Parathyroid adenoma (tissue), 2 donors: ENCODE data around the gene FGD3.

Experiments
- H2AFZ ChIP-seq: fragments of 300-600 bp; sonication (generic); one replicate; pipeline ENCODE4 v1.7.0; 2017; ENCODE audit warnings: antibody characterized with exemption, mild to moderate bottlenecking
- H3K27ac ChIP-seq: fragments of 300-600 bp; sonication (generic); one replicate; pipeline ENCODE4 v1.7.0; 2017
- H3K27me3 ChIP-seq: fragments of 300-600 bp; sonication (generic); one replicate; pipeline ENCODE4 v1.7.0; 2017; ENCODE audit warnings: low read length; ENCODE audit not compliant: control insufficient read depth, insufficient read depth
- H3K36me3 ChIP-seq: fragments of 300-600 bp; sonication (generic); one replicate; pipeline ENCODE4 v1.7.0; 2017; ENCODE audit warnings: low read length; ENCODE audit not compliant: control insufficient read depth, insufficient read depth
- H3K4me1 ChIP-seq: fragments of 300-600 bp; sonication (generic); one replicate; pipeline ENCODE4 v1.7.0; 2017; ENCODE audit warnings: control low read depth
- H3K4me2 ChIP-seq: fragments of 300-600 bp; sonication (generic); one replicate; pipeline ENCODE4 v1.7.0; 2017; ENCODE audit warnings: low read length
- H3K4me3 ChIP-seq: fragments of 300-600 bp; sonication (generic); one replicate; pipeline ENCODE4 v1.7.0; 2017; ENCODE audit warnings: low read depth, low read length
- H3K79me2 ChIP-seq: fragments of 300-600 bp; sonication (generic); one replicate; pipeline ENCODE4 v1.7.0; 2017; ENCODE audit warnings: control low read depth
- H3K9ac ChIP-seq: fragments of 300-600 bp; sonication (generic); one replicate; pipeline ENCODE4 v1.7.0; 2017; ENCODE audit warnings: mild to moderate bottlenecking
- H3K9me3 ChIP-seq: fragments of 300-600 bp; sonication (generic); one replicate; pipeline ENCODE4 v1.7.0; 2017; ENCODE audit warnings: low read length; ENCODE audit not compliant: control insufficient read depth
- TF ChIP-seq, protein P1 (sequence below): fragments of 300-600 bp; sonication (generic); IDR thresholded peaks from one replicate; pipeline ENCODE4 v1.7.0; 2017; ENCODE audit warnings: antibody characterized with exemption, mild to moderate bottlenecking
- donor health status: primary hyperparathyroidism.

The FGD3 gene

GRCh38 chr9:93048566-93049448, 101.5 kb downstream of the FGD3 start:
- no peaks in the 10 kb centered on the region for H3K4me1 ChIP-seq

DNA sequence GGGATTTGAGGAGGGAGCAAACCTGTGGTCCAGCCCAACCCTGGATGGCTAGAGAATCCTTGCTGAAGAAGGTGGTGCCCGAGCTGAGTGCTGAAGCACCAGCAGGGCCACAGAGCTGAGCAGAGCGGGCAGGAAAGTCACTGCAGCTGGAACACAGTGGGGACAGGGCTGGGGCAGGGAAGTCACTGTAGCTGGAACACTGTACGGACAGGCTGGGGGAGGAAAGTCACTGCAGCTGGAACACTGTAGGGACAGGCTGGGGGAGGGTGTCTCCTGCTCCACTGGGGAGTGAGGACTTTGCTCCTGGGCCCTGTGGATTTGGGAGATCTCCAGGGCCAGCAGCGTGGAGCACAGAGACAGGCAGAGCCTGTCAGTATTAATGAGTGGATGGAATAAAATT, 102.2 kb downstream of the FGD3 start:
- H3K4me1 ChIP-seq: no peaks in the 10 kb centered on the region
- TF ChIP-seq, protein P1, sequence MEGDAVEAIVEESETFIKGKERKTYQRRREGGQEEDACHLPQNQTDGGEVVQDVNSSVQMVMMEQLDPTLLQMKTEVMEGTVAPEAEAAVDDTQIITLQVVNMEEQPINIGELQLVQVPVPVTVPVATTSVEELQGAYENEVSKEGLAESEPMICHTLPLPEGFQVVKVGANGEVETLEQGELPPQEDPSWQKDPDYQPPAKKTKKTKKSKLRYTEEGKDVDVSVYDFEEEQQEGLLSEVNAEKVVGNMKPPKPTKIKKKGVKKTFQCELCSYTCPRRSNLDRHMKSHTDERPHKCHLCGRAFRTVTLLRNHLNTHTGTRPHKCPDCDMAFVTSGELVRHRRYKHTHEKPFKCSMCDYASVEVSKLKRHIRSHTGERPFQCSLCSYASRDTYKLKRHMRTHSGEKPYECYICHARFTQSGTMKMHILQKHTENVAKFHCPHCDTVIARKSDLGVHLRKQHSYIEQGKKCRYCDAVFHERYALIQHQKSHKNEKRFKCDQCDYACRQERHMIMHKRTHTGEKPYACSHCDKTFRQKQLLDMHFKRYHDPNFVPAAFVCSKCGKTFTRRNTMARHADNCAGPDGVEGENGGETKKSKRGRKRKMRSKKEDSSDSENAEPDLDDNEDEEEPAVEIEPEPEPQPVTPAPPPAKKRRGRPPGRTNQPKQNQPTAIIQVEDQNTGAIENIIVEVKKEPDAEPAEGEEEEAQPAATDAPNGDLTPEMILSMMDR: no peak
- H3K79me2 ChIP-seq: no peaks in the 10 kb centered on the region
- H3K9ac ChIP-seq: no peak overlapping the region
- no peaks in the 10 kb centered on the region for H3K27me3 ChIP-seq
- no peak overlapping the region for H3K27ac ChIP-seq
- H3K9me3 ChIP-seq: no peaks in the 10 kb centered on the region
- no peaks in the 10 kb centered on the region for H3K36me3 ChIP-seq
- no peak overlapping the region for H2AFZ ChIP-seq
- no peak overlapping the region for H3K4me3 ChIP-seq
- H3K4me2 ChIP-seq: no peak overlapping the region

More at GRCh38 chr9:93048566-93049448, 101.5 kb downstream of the FGD3 start:
- Histone ChIP-seq H3K4me3 (no peak overlapping the region), H3K27ac (no peak overlapping the region), H3K4me2 (no peak overlapping the region), H3K79me2 (no peaks in the 10 kb centered on the region), H3K9ac (no peak overlapping the region), H3K36me3 (no peaks in the 10 kb centered on the region), H3K27me3 (no peaks in the 10 kb centered on the region), H2AFZ (no peak overlapping the region), H3K9me3 (no peaks in the 10 kb centered on the region)
- TF ChIP-seq, protein P1: no peak

DNA sequence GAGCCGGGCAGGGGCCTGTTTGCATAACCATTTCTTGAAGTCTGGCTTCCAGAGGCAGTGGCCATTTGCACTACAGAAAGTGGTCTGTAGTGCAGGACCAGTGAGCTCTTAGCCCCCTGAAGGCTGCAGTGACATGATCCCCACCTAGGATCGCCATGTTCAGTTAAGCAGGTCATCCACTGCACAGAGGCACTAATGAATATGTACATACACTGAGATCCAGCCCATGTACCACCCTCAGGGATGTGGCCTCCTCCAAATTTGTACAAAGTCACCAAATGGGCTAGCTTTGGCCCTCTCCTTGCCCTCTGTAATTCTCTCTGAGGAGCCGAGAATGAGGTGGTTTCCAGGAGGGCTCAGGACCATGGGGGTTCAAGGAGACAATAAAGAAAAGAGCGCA, 102.9 kb downstream of the FGD3 start:
- H3K9ac ChIP-seq: no peak overlapping the region
- H3K79me2 ChIP-seq: no peaks in the 10 kb centered on the region
- no peak overlapping the region for H3K27ac ChIP-seq
- no peak overlapping the region for H3K4me3 ChIP-seq
- no peaks in the 10 kb centered on the region for H3K4me1 ChIP-seq
- H3K27me3 ChIP-seq: no peaks in the 10 kb centered on the region
- H3K36me3 ChIP-seq: no peaks in the 10 kb centered on the region
- no peak overlapping the region for H3K4me2 ChIP-seq
- TF ChIP-seq, protein P1: no peak
- no peaks in the 10 kb centered on the region for H3K9me3 ChIP-seq
- no peak overlapping the region for H2AFZ ChIP-seq

DNA sequence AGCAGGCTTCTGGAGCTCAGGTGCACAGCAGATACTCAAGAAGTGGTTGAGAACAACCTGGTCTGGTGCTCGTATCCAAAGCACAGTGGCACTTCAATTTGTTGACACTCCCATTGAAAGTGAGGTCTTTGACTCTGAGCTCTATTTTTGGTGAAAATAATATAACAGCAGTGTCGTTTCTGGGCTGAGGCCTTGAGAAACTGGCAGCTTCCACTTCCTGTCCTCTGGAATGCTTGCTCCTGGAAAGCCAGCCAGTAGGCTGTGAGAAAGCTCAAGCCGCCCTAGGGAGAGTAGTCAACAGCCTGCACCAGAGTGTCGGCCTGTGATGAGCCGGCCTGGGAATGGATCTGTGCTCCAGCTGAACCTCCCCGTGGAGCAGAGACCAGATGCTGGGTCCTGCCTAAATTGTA, 104.4 kb downstream of the FGD3 start:
- Histone ChIP-seq H3K4me1 (no peaks in the 10 kb centered on the region), H3K27me3 (no peaks in the 10 kb centered on the region), H2AFZ (no peak overlapping the region), H3K4me3 (no peak overlapping the region), H3K79me2 (no peaks in the 10 kb centered on the region), H3K4me2 (no peak overlapping the region), H3K9me3 (no peaks in the 10 kb centered on the region), H3K36me3 (no peaks in the 10 kb centered on the region), H3K27ac (no peak overlapping the region), H3K9ac (no peak overlapping the region)
- TF ChIP-seq, protein P1: no peak
